IPS DF 6.9 (cell line): ENCODE results near the gene RGS6.

Experiments
- DNase-seq: peaks from one replicate; pipeline ENCODE4 v3.0.0-alpha.2; 2013; ENCODE audit warnings: low read depth, low spot score
- H3K27ac ChIP-seq: one replicate; pipeline ENCODE4 v1.5.1; 2013; ENCODE audit warnings: low read length, control low read depth
- H3K27me3 ChIP-seq: 2 replicates; pipeline ENCODE4 v1.6.1; 2013; ENCODE audit warnings: mild to moderate bottlenecking, low read length; ENCODE audit not compliant: control insufficient read depth, insufficient read depth
- H3K36me3 ChIP-seq: 2 replicates; pipeline ENCODE4 v1.6.1; 2013; ENCODE audit warnings: low read length; ENCODE audit not compliant: control insufficient read depth, insufficient read depth
- H3K4me1 ChIP-seq: 2 replicates; pipeline ENCODE4 v1.6.1; 2013; ENCODE audit warnings: low read length; ENCODE audit not compliant: control insufficient read depth, insufficient read depth
- H3K4me3 ChIP-seq: 2 replicates; pipeline ENCODE4 v1.5.1; 2013; ENCODE audit warnings: mild to moderate bottlenecking, low read length
- H3K9me3 ChIP-seq: 2 replicates; pipeline ENCODE4 v1.6.1; 2013; ENCODE audit warnings: low read length, inconsistent platforms; ENCODE audit not compliant: control insufficient read depth, insufficient read depth
- WGBS: extraction: QIAGEN DNeasy Blood & Tissue Kit; methylation state at CpG from one replicate; pipeline ENCODE4 v1.1.7; 2013; ENCODE audit warnings: mixed read lengths, missing lambda C conversion rate; ENCODE audit not compliant: insufficient read length, insufficient coverage; 5-methylcytosine and 5-hydroxymethylcytosine counted together

Gene RGS6

GRCh38 chr14:72061718-72062117, 129.5 kb downstream of the RGS6 start:
- DNase-seq, result no peak

GRCh38 chr14:72063761-72064282, 131.6 kb downstream of the RGS6 start:
- no peaks in the 10 kb centered on the region for H3K27me3 ChIP-seq
- no peaks in the 10 kb centered on the region for H3K36me3 ChIP-seq
- no peaks in the 10 kb centered on the region; the same call in 1 of the 2 replicates for H3K4me1 ChIP-seq
- H3K9me3 ChIP-seq, result no peaks in the 10 kb centered on the region
- WGBS, result no CpG with 5 or more reads among the region's 4 CpGs
- no peak overlapping the region for H3K4me3 ChIP-seq
- DNase-seq, result no peak
- no peak overlapping the region for H3K27ac ChIP-seq

More at GRCh38 chr14:72061718-72062117, 129.5 kb downstream of the RGS6 start:
- no peaks in the 10 kb centered on the region for H3K4me1 ChIP-seq
- no peaks in the 10 kb centered on the region for H3K9me3 ChIP-seq
- H3K4me3 ChIP-seq, result no peak overlapping the region
- no peaks in the 10 kb centered on the region for H3K36me3 ChIP-seq
- H3K27ac ChIP-seq, result no peak overlapping the region
- no CpG with 5 or more reads among the region's 1 CpG for WGBS
- no peaks in the 10 kb centered on the region for H3K27me3 ChIP-seq

- no peaks in the 10 kb centered on the region for H3K36me3 ChIP-seq
- no peaks in the 10 kb centered on the region; the same call in 1 of the 2 replicates for H3K4me1 ChIP-seq
- H3K9me3 ChIP-seq, result no peaks in the 10 kb centered on the region
- no CpG with 5 or more reads among the region's 4 CpGs for WGBS
- no peak for DNase-seq
- no peak overlapping the region for H3K27ac ChIP-seq
- H3K4me3 ChIP-seq, result no peak overlapping the region
- H3K27me3 ChIP-seq, result no peaks in the 10 kb centered on the region
These were observed 132.3 kb downstream of the RGS6 start for GRCh38 chr14:72064501-72064900.

GRCh38 chr14:72070458-72070857, 138.2 kb downstream of the RGS6 start:
- Histone ChIP-seq H3K27ac (no peak overlapping the region), H3K27me3 (no peaks in the 10 kb centered on the region), H3K36me3 (no peaks in the 10 kb centered on the region), H3K4me3 (no peak overlapping the region), H3K9me3 (no peaks in the 10 kb centered on the region), H3K4me1 (no peaks in the 10 kb centered on the region; the same call in none of the 2 replicates)
- DNase-seq, result no peak
- WGBS, result no CpG with 5 or more reads among the region's 1 CpG

GRCh38 chr14:72075649-72076334, 143.6 kb downstream of the RGS6 start:
- H3K4me3 ChIP-seq, result no peak overlapping the region
- peak; percentile 33 for DNase-seq
- H3K9me3 ChIP-seq, result no peaks in the 10 kb centered on the region
- peaks cover 1% of the 10 kb centered on the region; the same call in 1 of the 2 replicates for H3K4me1 ChIP-seq
- no peak overlapping the region for H3K27ac ChIP-seq
- no peaks in the 10 kb centered on the region for H3K36me3 ChIP-seq
- H3K27me3 ChIP-seq, result no peaks in the 10 kb centered on the region
- WGBS, result no CpG with 5 or more reads among the region's 9 CpGs

GRCh38 chr14:72081137-72081536, 148.9 kb downstream of the RGS6 start:
- no peaks in the 10 kb centered on the region for H3K9me3 ChIP-seq
- H3K36me3 ChIP-seq, result no peaks in the 10 kb centered on the region; the same call in 1 of the 2 replicates
- WGBS, result no CpG with 5 or more reads among the region's 1 CpG
- peaks cover 1% of the 10 kb centered on the region; the same call in 1 of the 2 replicates for H3K4me1 ChIP-seq
- no peak overlapping the region for H3K27ac ChIP-seq
- no peaks in the 10 kb centered on the region for H3K27me3 ChIP-seq
- DNase-seq, result no peak
- no peak overlapping the region for H3K4me3 ChIP-seq

GRCh38 chr14:72084935-72085334, 152.7 kb downstream of the RGS6 start:
- WGBS, result no CpG with 5 or more reads among the region's 8 CpGs

GRCh38 chr14:72089625-72090024, 157.4 kb downstream of the RGS6 start:
- H3K27me3 ChIP-seq, result no peaks in the 10 kb centered on the region
- no peaks in the 10 kb centered on the region for H3K9me3 ChIP-seq
- H3K4me1 ChIP-seq, result no peaks in the 10 kb centered on the region
- DNase-seq, result no peak
- H3K4me3 ChIP-seq, result no peak overlapping the region
- H3K27ac ChIP-seq, result no peak overlapping the region
- no peaks in the 10 kb centered on the region for H3K36me3 ChIP-seq
- no CpG with 5 or more reads among the region's 4 CpGs for WGBS

More at GRCh38 chr14:72084935-72085334, 152.7 kb downstream of the RGS6 start:
- Histone ChIP-seq H3K4me3 (no peak overlapping the region), H3K36me3 (no peaks in the 10 kb centered on the region; the same call in 1 of the 2 replicates), H3K27ac (no peak overlapping the region), H3K9me3 (no peaks in the 10 kb centered on the region), H3K4me1 (peaks cover 1% of the 10 kb centered on the region; the same call in 1 of the 2 replicates), H3K27me3 (no peaks in the 10 kb centered on the region)
- no peak for DNase-seq

- WGBS, result no CpG with 5 or more reads among the region's 6 CpGs
- H3K9me3 ChIP-seq, result no peaks in the 10 kb centered on the region
- no peak for DNase-seq
These were observed 162.8 kb downstream of the RGS6 start for GRCh38 chr14:72094844-72095582.

GRCh38 chr14:72097173-72097783, 165.0 kb downstream of the RGS6 start:
- Histone ChIP-seq H3K4me1 (0 out of 2 replicates have a peak, but pooled peaks cover 3% of the 10 kb centered on the region), H3K36me3 (no peaks in the 10 kb centered on the region), H3K27me3 (no peaks in the 10 kb centered on the region), H3K27ac (no peak overlapping the region), H3K9me3 (no peaks in the 10 kb centered on the region), H3K4me3 (no peak overlapping the region)
- no peak for DNase-seq
- no CpG with 5 or more reads among the region's 4 CpGs for WGBS

More at GRCh38 chr14:72094844-72095582, 162.8 kb downstream of the RGS6 start:
- Histone ChIP-seq H3K4me1 (0 out of 2 replicates have a peak, but pooled peaks cover 3% of the 10 kb centered on the region), H3K36me3 (no peaks in the 10 kb centered on the region), H3K4me3 (no peak overlapping the region), H3K27me3 (no peaks in the 10 kb centered on the region), H3K27ac (no peak overlapping the region)
